HG02981 (cell line): Measurements from ENCODE around the gene MACROD2.

Source experiments
- ATAC-seq: cut with Tn5 transposase; IDR thresholded peaks from one replicate; pipeline ENCODE4 v1.9.1; 2021; ENCODE audit warnings: mild to moderate bottlenecking, moderate library complexity; ENCODE audit not compliant: unreplicated experiment

MACROD2 gene

DNA sequence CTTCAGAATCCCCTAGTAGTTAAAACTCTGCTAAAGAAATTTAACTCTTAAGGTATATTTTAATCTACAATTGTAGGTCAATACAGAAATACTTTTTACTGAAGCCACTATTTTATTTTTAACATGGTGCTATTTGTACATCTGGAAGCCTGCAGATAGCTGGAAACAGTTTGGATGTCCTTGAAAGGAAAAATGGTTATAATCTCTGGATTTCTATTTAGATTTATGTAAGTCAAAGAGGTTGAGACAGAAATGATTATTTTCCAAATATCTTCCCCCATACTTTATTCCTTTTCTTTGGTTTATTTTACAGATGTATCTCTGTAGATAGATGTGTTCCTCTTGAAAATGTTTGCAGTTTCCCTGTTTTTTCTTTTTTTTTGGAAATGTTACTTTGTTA is 1575.7 kb downstream of the MACROD2 start:
- ATAC-seq, result no peak

DNA sequence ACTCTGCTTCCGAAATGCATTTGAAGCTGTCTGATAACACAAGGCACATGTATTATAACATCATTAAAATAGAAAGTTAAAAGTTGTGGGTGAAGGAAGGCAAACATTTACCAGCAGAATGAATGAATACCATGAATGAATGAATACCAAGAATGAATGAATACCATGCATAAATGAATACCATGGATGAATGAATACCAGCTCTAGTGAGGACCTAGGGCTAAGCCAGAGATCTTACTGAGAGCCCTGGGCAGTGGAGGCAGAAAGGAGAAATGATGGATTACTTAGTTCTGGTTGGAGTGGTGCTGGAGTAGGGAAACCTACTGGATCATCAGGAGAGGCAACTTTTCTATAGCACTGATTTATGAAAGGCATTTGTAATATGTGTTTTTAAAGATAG is 1579.9 kb downstream of the MACROD2 start:
- ATAC-seq, result no peak

DNA sequence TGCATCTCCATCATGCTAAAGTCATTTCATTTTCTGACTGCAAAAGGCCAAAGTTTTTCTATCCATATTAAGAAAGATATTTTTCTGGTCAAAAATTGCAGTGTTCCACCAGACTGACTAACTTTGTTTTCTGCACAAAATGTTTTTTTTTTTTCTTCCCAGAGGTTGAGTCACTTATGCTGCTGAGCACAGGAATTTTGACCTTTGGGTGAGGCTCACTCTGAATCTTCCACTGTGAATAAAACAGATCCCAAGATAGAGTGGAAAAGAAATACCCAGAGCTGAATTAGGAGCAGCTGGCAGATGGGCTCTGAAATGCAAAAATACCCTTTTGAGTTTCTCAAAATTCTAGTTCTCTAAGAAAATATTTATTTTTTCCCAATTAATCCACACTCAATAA is 1581.1 kb downstream of the MACROD2 start:
- ATAC-seq, result no peak

DNA sequence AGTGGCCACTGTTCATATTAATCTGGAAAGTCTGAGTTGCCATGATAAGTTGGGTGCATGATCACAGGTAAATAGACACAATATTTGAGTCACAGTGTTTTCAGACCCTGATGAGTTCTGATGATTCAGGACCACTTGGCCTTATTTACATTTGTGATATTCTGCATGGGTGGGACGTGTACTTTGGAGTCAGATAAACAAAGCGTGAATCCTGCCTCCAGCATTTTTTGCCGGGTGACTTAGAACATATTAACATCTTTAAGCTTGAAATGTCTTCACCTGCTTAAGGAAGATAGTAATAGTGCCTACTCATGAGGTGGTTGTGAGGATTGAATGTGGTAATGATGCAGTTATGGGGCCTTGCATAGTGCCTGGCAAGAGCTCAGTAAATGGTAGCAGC is 1582.8 kb downstream of the MACROD2 start:
- no peak for ATAC-seq

DNA sequence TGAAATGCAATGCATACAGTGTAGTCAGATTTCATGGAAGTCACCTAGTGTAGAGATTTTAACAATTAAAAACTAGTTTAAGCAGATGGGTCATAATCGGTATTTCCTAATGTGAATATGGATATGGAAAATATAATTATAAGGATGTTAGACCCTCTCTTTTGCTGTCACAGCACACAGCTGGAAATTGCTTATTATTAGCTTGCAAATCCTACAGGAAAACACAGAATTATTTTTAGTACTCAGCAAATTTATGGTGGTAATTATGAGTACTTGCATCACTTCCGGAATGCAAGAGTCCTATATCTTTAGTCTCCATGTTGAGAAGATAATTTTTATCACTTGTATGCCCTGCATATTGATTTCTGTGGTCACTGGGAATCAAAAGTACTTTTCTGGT is 1584.4 kb downstream of the MACROD2 start:
- ATAC-seq, result no peak

DNA sequence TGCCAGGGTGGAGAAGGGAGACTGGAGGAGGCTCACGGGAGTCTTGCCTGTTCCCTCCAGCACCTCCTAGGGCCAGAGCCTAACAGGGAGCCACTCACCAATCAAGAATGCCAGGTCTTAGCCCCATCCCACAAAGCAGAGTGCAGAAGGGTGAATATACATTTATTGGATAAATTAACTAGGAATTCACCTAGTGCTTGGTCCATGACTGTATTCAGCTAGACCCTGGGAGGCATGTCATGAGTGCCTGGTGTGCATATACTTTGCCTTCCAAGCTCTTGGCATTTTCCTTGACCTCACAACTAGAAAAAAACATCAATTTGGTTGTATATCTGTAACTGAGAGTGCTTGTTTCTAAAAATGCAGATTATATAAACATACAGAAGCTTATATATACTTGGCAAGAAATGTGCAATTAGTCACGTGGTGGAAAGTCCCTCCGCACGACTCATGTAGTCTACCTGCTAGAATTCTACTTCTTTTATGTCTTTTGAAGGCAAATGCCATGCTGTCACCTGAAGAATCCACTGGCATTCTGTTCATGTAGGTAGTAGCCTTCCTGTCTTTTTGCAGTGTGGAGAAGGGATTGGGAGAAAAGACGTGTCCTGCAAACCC is 1586.9 kb downstream of the MACROD2 start:
- no peak for ATAC-seq

DNA sequence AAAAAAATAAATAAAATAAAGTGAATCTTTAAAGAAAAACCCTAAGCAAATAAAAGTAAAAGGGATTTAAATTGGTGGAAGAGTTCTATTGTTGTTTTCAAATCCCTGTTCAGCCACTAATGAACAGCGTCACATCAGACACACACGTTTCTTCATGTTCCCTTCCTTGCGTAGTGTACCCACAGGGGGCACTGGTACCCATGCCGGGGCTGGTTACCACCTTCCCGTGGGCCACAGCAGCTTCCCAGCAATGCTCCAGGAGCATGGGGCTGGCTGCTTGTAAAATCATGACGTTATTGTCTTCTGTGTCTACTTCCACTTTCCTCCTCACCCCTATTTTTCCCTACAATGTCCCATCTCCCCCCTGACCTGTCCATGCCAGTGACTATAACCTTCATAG is 1589.2 kb downstream of the MACROD2 start:
- no peak for ATAC-seq

DNA sequence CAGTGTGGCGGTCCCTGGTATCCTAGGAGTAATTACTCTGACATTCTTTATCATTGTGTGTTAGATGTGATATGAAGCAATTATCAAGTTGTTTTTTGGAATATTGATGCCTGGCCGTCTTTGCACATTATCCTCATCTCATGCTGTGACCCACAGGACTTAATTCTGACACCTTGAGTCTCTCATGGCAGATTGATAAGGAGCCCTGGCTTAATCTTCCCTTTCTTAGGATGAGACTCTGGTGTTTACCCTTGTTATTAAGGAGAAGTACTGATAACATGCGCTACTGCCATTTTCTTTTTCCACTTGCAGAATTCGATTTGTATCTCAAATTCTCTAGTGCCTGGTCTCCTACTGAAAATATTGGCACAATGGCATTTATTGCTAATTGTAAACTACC is 1597.8 kb downstream of the MACROD2 start:
- ATAC-seq, result no peak

DNA sequence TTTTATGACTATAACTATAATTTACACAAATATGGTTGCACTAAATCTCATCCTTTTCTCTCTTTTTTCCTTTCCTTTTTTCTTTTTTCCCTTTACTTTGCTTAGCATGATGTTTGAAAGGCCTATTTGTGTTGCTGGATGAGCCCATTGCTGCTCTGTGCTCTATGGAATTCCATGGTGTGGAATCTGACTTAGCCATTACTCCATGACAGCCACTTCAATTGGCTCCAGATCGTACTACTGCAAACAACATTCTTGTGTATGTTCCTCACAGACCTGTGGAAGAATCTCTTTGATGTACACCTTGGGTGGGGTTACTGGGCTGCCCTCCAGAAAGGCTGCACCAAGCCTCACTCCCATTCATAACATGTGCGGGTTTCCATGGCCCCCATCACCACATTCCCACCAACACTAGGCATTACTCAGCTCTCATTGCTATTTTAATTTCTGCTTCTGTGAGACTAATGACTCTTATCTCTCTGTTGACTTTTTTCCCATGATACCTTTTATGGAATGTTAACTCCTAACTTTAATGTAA is 1598.9 kb downstream of the MACROD2 start:
- ATAC-seq, result no peak

DNA sequence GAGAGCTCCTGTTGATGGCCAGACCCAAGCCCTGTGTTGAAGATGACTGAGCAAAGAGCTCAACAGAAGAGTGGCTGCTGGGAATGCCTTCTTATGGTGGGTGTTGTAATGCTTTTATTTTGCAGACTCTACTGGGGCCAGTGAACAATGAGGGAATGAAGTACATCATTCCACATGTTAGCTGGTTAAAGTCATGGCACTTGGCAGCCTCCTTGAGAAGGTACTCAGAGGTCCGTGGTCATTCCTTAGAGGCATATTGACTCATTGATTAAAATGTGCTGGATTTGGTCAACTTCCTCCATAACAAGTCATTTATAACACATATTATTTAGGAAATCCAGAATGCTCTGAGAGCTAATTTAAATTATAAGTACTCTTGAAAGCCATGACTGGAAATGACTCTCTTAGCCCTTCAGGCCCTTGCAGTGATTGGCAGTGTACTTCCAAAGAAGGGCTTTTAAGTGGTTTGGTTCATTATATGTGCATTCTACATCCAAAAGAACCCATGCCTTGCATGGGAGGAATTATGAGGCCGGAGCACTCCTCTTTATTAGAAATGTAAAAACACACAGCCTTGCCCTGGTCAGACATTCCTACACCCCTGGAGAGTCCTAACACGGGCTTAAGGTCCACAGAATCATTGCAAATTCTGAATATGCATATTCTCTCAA is 1601.0 kb downstream of the MACROD2 start:
- ATAC-seq, result no peak

DNA sequence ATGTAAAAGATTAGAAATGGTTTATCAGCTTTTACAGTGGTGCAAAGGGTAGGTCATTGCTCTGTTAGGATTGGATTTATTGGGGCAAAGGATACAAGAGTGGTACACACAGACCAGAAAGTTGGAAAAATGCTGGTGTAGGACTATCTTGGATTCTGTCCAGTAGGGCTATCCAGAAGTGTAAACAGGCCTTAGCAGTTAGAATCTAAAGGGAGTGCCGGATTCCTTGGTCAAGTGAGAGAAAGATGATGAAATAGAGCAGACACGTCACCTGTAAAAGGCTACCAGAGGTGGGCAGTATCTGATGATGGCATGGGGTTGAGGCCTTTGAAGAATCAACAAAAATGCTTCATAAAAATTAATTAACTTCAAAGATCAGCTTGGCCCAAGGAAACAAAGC is 1602.0 kb downstream of the MACROD2 start:
- ATAC-seq, result no peak

DNA sequence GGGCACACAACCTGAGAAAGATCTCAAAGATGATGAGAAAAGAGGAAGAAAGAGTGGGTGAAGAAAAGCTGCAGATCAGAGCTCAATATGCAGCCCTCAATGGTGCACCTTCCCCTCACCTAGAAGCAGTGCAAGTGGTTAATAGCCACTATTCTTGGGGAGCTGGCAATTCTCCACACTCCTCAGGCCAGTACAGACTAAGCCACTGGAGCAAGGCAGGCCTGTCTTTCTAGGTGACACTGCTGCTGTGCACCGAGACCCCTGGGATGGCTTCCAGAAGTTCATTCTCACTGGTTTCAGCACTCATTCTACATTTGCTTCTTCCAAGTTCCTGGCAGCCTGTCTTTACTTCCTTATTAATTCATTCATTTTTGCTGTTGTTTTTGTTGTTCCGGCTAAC is 1604.6 kb downstream of the MACROD2 start:
- no peak for ATAC-seq

DNA sequence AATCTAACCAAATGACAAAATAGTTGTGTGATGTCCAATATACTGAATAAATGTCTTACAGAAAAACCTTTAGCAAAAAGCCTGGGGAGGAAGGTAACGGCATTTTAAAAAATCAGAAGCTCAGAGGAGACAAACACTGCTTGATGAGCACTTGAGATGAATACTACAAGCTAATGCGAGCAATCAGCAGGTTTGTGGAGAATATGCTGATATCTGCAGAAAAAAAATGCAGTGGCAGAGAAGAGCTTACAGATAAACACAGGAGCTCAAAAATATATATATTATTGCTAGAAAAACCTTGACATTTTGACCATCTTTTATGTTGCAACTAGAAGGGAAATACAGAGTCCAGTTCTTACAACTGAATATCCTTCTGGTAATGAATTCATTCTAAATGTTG is 1605.2 kb downstream of the MACROD2 start:
- no peak for ATAC-seq

DNA sequence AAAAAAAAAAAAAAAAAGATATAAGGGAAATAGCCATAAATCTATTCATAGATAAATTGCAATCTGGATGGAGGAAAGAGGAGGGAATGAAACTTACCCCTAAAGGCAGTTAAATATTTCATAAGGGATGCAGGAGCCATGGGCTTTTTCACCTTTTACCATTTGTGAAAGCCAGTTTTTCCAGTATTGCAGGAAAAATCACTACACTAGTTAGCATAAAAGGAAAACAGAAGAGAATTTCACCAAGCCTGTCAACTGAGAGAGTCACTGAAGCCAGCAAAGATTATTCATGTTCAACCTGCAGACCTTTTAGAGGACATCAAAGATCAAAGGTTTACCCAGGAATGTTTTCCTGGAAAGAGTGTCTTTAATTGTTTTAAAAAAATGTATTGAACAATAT is 1608.2 kb downstream of the MACROD2 start:
- no peak for ATAC-seq

DNA sequence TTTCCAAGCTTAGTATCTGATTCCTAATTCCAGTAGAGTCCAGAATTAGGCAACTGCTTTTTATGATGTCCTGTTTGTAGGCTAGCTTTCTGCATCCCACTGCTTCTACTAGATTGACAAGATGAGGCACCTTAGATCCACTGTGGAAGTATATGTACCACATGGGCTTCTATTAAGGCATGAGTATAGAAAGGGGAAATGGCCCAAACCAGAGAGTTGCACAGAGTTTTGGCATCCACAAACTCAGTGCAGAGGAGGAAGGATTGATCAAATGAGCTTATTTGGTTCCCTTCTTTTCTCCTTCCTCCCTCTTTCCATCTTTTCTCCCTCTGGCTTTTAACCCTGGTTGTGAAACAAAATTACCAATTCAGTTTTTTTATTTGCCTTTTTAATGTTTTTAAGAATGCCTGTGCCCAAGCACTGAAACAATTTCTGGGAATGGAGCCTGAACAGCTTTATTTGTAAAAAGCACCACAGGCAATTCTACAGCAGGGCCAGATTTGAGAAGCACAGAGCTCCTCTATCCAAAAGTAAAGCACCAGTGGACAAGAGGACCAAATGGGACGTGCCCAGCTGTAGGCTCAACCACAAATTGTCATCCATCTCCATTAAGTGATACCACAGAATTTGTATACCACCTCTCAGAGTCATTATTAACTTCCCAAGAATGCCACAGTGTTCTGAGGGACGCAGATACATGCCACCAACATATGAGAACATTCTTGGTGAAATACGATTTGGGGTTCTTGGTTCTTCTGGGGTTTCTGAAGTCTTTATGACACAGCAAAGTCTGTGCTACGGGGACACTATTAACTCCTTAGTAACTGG is 1608.9 kb downstream of the MACROD2 start:
- no peak for ATAC-seq

DNA sequence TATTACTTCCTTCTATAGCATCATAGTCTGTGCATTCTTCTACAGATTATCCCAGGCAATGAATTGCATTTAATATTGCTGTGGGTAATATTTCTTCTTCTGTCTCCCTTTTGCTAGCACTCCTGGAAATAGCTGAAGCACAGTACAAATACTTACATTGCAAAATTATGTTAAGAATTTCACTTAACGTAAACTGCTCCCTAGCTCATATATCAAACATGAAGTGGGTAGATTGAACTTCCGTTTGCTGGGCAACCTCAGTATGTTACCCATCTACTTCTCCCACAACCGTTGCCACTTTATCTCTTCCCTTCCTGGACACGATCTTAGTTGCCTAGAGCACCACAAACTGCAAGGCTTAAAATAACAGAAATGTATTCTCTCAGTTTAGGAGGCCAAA is 1614.6 kb downstream of the MACROD2 start:
- no peak for ATAC-seq

DNA sequence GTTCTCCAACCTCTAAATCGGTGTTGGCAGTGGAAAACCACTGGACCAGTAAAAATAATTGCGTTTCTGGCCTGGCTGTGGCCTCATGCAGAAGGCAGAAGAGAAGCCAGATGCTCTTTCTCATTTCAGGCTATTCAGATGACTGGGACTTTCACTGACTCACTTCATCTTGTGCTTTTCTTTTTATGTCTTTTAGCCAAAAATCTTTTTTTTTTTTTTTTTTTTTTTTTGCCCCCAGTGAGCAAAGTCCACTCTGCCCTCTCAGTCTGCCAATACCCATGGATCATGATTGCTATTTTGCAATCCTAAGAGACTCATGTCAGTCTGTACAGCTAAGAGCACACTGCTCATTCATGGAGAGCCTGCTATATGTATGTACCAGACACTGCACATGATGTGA is 1615.5 kb downstream of the MACROD2 start:
- no peak for ATAC-seq

DNA sequence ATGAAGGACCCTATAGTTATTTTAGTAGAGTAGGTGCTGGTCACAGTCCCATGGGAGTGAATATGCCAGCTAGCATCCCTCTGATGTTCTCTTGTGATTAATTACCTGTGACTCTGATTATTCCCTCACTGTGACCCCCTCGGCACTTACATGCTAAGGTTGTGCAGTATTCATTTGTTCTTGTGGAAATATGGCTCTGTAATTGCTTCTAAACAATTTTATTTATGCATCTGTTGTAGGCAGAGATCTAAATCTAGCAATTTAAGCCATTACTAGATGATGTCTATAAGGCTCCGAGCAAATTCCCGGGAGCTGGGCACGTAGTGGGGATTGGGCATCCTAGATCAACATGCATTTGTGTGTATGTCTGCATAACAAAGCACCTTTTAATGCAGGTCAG is 1616.2 kb downstream of the MACROD2 start:
- ATAC-seq, result no peak

DNA sequence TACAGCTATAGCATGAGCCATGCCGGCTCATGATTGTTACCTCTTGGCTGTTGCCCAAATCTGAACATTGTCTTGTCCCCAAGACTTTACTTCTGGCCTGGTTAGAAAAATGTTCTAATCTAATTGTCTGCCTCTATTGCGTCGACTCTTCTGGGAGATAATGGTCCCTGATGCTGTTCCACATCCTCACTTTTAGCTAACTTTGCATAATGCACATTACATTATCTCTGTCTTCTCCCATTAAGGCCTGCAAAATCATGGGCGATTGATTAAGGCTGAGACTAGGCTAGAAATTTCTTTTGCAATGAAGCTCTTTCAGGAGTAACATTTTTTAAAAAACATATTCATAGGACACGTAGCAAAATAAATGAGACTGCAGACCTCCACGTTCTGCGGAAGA is 1616.9 kb downstream of the MACROD2 start:
- no peak for ATAC-seq

DNA sequence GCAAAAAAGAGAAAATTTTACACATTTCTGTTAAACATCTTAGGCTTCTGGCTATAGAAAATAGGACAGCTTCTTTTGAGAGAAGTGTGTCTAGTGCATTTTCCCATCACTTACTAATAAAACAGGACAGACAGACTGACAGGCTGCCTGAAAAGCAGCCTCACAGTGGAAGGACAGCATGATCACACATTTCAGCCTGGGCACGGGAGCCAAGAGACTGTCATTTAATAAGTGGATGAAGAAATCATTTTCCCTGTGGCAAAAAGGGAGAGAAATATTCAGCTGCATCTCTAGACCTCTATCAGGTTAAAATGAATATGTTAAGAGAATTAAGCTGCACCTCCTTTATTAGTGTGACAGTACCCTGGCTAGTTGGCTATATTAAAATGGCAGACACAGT is 1617.5 kb downstream of the MACROD2 start:
- no peak for ATAC-seq

DNA sequence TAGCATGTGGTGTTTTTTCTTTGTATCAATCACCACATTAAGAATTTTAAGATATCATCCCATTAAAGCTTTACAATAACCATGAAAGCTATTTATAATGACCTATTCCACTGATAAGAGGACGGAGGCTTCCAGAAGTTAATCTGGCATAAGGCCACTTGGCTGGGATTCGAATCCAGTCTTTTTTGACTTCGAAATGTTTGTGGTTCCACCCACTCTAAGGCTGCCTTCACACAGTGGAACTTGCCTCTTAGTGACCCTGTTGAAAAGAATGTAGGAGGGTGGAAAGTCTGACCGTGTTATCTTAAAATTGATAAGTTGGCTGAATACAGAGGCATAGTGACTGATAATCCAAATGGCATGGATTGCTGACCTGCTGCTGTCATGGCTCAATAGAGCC is 1618.2 kb downstream of the MACROD2 start:
- no peak for ATAC-seq

DNA sequence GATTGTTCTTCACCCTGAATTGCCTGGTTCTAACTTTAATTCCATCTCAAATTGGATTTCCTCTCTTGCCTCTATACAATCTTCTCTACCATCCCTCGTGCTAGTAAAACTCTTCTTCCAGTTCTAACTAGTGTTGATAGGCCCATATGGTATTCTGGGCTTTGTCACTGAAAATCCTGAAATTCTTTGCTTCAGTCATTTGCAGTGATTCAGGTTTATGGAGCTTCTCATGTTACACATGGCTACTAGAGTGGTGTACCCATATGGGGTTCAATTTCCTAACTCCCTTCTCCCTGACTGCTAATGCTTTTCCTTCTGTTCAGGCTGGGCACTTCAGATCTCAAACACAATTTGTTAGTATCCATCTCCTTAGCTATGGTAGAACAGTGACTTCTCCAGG is 1621.3 kb downstream of the MACROD2 start:
- ATAC-seq, result no peak
